ENCODE measurements around the gene AUTS2. TPM values are rescaled to one million over a fixed set of nuclear protein-coding genes. Genes with fewer than 3 reads are reported as not detected.

AUTS2 gene
- total and polyA plus RNA-seq, 10 of the 15 experiments (the other 5 are each of a cell fraction or from before 2014, with no cell fraction given): 6.4 to 55.6 (median 21.6) TPM

DNA sequence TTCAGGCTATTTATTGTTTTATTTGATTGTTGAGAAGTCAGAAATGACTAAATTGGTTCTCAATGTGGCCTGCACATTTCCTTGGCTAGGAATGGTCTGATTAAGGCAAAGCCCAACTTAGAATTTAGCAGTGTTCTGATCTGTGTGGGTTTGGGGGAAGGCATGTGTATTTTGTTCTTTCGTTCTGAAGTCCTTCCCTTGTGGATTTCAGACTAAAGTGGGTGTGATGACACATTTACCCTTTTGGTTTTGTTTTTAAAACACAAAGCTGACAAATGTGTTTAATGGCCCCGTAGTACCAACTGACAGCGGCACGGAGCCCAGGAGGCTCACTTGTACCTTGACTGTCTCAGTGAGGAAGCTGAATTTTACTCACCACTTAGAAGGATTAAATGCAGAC lies 1081.4 kb downstream of the AUTS2 start (continued):
- TF ChIP-seq, protein P1, sequence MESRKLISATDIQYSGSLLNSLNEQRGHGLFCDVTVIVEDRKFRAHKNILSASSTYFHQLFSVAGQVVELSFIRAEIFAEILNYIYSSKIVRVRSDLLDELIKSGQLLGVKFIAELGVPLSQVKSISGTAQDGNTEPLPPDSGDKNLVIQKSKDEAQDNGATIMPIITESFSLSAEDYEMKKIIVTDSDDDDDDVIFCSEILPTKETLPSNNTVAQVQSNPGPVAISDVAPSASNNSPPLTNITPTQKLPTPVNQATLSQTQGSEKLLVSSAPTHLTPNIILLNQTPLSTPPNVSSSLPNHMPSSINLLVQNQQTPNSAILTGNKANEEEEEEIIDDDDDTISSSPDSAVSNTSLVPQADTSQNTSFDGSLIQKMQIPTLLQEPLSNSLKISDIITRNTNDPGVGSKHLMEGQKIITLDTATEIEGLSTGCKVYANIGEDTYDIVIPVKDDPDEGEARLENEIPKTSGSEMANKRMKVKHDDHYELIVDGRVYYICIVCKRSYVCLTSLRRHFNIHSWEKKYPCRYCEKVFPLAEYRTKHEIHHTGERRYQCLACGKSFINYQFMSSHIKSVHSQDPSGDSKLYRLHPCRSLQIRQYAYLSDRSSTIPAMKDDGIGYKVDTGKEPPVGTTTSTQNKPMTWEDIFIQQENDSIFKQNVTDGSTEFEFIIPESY (IDR thresholded peaks at IDR 0.05): no peak
- TF ChIP-seq, protein P2, sequence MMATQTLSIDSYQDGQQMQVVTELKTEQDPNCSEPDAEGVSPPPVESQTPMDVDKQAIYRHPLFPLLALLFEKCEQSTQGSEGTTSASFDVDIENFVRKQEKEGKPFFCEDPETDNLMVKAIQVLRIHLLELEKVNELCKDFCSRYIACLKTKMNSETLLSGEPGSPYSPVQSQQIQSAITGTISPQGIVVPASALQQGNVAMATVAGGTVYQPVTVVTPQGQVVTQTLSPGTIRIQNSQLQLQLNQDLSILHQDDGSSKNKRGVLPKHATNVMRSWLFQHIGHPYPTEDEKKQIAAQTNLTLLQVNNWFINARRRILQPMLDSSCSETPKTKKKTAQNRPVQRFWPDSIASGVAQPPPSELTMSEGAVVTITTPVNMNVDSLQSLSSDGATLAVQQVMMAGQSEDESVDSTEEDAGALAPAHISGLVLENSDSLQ (IDR thresholded peaks at IDR 0.05): peak; percentile 54
- TF ChIP-seq, protein P3, sequence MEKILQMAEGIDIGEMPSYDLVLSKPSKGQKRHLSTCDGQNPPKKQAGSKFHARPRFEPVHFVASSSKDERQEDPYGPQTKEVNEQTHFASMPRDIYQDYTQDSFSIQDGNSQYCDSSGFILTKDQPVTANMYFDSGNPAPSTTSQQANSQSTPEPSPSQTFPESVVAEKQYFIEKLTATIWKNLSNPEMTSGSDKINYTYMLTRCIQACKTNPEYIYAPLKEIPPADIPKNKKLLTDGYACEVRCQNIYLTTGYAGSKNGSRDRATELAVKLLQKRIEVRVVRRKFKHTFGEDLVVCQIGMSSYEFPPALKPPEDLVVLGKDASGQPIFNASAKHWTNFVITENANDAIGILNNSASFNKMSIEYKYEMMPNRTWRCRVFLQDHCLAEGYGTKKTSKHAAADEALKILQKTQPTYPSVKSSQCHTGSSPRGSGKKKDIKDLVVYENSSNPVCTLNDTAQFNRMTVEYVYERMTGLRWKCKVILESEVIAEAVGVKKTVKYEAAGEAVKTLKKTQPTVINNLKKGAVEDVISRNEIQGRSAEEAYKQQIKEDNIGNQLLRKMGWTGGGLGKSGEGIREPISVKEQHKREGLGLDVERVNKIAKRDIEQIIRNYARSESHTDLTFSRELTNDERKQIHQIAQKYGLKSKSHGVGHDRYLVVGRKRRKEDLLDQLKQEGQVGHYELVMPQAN (conservative IDR thresholded peaks at IDR 0.05): no peak
- peak; percentile 42 for TF ChIP-seq IKZF1 (conservative IDR thresholded peaks at IDR 0.05)
- no peak for TF ChIP-seq SMAD5 (IDR thresholded peaks at IDR 0.05; ENCODE audit: low read depth)
- peak; percentile 37 for TF ChIP-seq JUNB (IDR thresholded peaks at IDR 0.05)
- TF ChIP-seq, protein P4, sequence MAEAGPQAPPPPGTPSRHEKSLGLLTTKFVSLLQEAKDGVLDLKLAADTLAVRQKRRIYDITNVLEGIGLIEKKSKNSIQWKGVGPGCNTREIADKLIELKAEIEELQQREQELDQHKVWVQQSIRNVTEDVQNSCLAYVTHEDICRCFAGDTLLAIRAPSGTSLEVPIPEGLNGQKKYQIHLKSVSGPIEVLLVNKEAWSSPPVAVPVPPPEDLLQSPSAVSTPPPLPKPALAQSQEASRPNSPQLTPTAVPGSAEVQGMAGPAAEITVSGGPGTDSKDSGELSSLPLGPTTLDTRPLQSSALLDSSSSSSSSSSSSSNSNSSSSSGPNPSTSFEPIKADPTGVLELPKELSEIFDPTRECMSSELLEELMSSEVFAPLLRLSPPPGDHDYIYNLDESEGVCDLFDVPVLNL (IDR thresholded peaks at IDR 0.05; ENCODE audit: low read depth, low read length): no peak
- no peak for TF ChIP-seq SUZ12 (IDR thresholded peaks at IDR 0.05; ENCODE audit: unreplicated experiment)
- no peak for TF ChIP-seq STAT3 (IDR thresholded peaks at IDR 0.05; ENCODE audit: low read depth, low read length)
- TF ChIP-seq, protein P5, sequence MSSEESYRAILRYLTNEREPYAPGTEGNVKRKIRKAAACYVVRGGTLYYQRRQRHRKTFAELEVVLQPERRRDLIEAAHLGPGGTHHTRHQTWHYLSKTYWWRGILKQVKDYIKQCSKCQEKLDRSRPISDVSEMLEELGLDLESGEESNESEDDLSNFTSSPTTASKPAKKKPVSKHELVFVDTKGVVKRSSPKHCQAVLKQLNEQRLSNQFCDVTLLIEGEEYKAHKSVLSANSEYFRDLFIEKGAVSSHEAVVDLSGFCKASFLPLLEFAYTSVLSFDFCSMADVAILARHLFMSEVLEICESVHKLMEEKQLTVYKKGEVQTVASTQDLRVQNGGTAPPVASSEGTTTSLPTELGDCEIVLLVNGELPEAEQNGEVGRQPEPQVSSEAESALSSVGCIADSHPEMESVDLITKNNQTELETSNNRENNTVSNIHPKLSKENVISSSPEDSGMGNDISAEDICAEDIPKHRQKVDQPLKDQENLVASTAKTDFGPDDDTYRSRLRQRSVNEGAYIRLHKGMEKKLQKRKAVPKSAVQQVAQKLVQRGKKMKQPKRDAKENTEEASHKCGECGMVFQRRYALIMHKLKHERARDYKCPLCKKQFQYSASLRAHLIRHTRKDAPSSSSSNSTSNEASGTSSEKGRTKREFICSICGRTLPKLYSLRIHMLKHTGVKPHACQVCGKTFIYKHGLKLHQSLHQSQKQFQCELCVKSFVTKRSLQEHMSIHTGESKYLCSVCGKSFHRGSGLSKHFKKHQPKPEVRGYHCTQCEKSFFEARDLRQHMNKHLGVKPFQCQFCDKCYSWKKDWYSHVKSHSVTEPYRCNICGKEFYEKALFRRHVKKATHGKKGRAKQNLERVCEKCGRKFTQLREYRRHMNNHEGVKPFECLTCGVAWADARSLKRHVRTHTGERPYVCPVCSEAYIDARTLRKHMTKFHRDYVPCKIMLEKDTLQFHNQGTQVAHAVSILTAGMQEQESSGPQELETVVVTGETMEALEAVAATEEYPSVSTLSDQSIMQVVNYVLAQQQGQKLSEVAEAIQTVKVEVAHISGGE (CRISPR knock-in tag; IDR thresholded peaks at IDR 0.05): no peak
- TF ChIP-seq SMC3 (IDR thresholded peaks at IDR 0.05; ENCODE audit: borderline replicate concordance, low read length): no peak
- no peak for TF ChIP-seq TCF12 (IDR thresholded peaks at IDR 0.05; ENCODE audit: low read depth, low read length)
- TF ChIP-seq, protein P6, sequence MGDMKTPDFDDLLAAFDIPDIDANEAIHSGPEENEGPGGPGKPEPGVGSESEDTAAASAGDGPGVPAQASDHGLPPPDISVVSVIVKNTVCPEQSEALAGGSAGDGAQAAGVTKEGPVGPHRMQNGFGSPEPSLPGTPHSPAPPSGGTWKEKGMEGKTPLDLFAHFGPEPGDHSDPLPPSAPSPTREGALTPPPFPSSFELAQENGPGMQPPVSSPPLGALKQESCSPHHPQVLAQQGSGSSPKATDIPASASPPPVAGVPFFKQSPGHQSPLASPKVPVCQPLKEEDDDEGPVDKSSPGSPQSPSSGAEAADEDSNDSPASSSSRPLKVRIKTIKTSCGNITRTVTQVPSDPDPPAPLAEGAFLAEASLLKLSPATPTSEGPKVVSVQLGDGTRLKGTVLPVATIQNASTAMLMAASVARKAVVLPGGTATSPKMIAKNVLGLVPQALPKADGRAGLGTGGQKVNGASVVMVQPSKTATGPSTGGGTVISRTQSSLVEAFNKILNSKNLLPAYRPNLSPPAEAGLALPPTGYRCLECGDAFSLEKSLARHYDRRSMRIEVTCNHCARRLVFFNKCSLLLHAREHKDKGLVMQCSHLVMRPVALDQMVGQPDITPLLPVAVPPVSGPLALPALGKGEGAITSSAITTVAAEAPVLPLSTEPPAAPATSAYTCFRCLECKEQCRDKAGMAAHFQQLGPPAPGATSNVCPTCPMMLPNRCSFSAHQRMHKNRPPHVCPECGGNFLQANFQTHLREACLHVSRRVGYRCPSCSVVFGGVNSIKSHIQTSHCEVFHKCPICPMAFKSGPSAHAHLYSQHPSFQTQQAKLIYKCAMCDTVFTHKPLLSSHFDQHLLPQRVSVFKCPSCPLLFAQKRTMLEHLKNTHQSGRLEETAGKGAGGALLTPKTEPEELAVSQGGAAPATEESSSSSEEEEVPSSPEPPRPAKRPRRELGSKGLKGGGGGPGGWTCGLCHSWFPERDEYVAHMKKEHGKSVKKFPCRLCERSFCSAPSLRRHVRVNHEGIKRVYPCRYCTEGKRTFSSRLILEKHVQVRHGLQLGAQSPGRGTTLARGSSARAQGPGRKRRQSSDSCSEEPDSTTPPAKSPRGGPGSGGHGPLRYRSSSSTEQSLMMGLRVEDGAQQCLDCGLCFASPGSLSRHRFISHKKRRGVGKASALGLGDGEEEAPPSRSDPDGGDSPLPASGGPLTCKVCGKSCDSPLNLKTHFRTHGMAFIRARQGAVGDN (IDR thresholded peaks at IDR 0.05): peak; percentile 32; the same call in 1 of the 2 replicates
- TF ChIP-seq, protein P7, sequence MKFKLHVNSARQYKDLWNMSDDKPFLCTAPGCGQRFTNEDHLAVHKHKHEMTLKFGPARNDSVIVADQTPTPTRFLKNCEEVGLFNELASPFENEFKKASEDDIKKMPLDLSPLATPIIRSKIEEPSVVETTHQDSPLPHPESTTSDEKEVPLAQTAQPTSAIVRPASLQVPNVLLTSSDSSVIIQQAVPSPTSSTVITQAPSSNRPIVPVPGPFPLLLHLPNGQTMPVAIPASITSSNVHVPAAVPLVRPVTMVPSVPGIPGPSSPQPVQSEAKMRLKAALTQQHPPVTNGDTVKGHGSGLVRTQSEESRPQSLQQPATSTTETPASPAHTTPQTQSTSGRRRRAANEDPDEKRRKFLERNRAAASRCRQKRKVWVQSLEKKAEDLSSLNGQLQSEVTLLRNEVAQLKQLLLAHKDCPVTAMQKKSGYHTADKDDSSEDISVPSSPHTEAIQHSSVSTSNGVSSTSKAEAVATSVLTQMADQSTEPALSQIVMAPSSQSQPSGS (IDR thresholded peaks at IDR 0.05; ENCODE audit: low read length): peak; percentile 56; the same call in 1 of the 2 replicates
- TF ChIP-seq ZNF622 (IDR thresholded peaks at IDR 0.05): no peak

Measured in GM12878 (cell line).